Endothelial cell of umbilical vein (primary cell): ENCODE results near the gene LAMC3.

Experiments used
- CTCF ChIP-seq, 2 donors: IDR thresholded peaks; 1 replicate in 1 of 2; 2 replicates in 1 of 2; pipeline ENCODE4 v1.5.1; 2011; ENCODE audit warnings: low read length in 2 of 2, mild to moderate bottlenecking in 2 of 2, moderate library complexity in 2 of 2, control low read depth in 1 of 2, inconsistent platforms in 1 of 2, low read depth in 1 of 2; ENCODE audit not compliant: insufficient read depth in 1 of 2; ENCODE audit errors: extremely low read depth in 1 of 2
- EZH2 ChIP-seq: IDR thresholded peaks from 2 replicates; pipeline ENCODE4 v1.6.1; 2012; ENCODE audit warnings: borderline replicate concordance, low read depth, mild to moderate bottlenecking, moderate library complexity, low read length, inconsistent platforms; ENCODE audit not compliant: severe bottlenecking
- FOS ChIP-seq: IDR thresholded peaks from 2 replicates; pipeline ENCODE4 v1.6.1; 2011; ENCODE audit warnings: mild to moderate bottlenecking, low read length, moderate library complexity, borderline replicate concordance; ENCODE audit not compliant: insufficient read depth
- JUN ChIP-seq: IDR thresholded peaks from 2 replicates; pipeline ENCODE4 v1.6.1; 2011; ENCODE audit warnings: borderline replicate concordance, low read depth; ENCODE audit not compliant: insufficient read length, insufficient read depth
- POLR2A ChIP-seq: IDR thresholded peaks from 2 replicates; pipeline ENCODE4 v1.6.1; 2012; ENCODE audit warnings: low read depth, mild to moderate bottlenecking, control low read depth, low read length
- POLR2AphosphoS5 ChIP-seq: IDR thresholded peaks from 2 replicates; pipeline ENCODE4 v1.6.1; 2012; ENCODE audit warnings: low read depth, mild to moderate bottlenecking, control low read depth, low read length, moderate library complexity; ENCODE audit not compliant: insufficient read depth

GRCh38 chr9:130963916-130964315 is 45.1 kb upstream of the LAMC3 start:
- no peak for TF ChIP-seq CTCF (IDR thresholded peaks at IDR 0.05; ENCODE audit: extremely low read depth in 1 of 2, insufficient read depth in 1 of 2, low read depth in 1 of 2, low read length in 2 of 2)
- no peak for TF ChIP-seq POLR2AphosphoS5
- TF ChIP-seq POLR2A: no peak
- no peak for TF ChIP-seq EZH2
- TF ChIP-seq FOS: no peak
- no peak for TF ChIP-seq JUN
